ENCODE results near the gene GDA. TPM values are rescaled to one million over a fixed set of nuclear protein-coding genes. Genes with fewer than 3 reads are reported as not detected.

GDA gene
- total and polyA plus RNA-seq, 12 donors = 0.06 to 2.8 (median 0.61) TPM; not detected in 2

- intact Hi-C loops (cut with DNase I) = loop anchor here in 1 of 2 donors (5.0 kb wide), 1 partner anchor 58 kb away; no protein-coding TSS in a partner anchor
- 51 to 69% (median 64%) methylated on average over 8 of the region's 8 CpGs for WGBS, 4 donors
- DNase-seq = peak in 5 of 7 donors; percentile 36 to 62 (median 57)
- peaks cover 9 to 13% of the 10 kb centered on the region in 2 donors for H3K4me1 ChIP-seq (replicated peaks in 1 of 2)
- no peak overlapping the region for H3K4me3 ChIP-seq
- no peaks in the 10 kb centered on the region for H3K9me3 ChIP-seq (replicated peaks in 1 of 3)
- no peak overlapping the region for H3K27ac ChIP-seq
- H3K36me3 ChIP-seq (replicated peaks in 1 of 2) = no peaks in the 10 kb centered on the region
- TF ChIP-seq POLR2A (IDR thresholded peaks at IDR 0.05) (no peak), CTCF (IDR thresholded peaks at IDR 0.05) (no peak)
- no peaks in the 10 kb centered on the region for H3K27me3 ChIP-seq
Measured at GRCh38 chr9:72299017-72299603, 149.9 kb downstream of the GDA start.

GRCh38 chr9:72300873-72301272 lies 151.6 kb downstream of the GDA start:
- no peaks in the 10 kb centered on the region for H3K36me3 ChIP-seq (replicated peaks in 1 of 2)
- peaks cover 8 to 9% of the 10 kb centered on the region in 2 donors for H3K4me1 ChIP-seq (replicated peaks in 1 of 2)
- no peak overlapping the region for H3K4me3 ChIP-seq
- no peak for DNase-seq
- TF ChIP-seq CTCF (IDR thresholded peaks at IDR 0.05) (no peak), POLR2A (IDR thresholded peaks at IDR 0.05) (no peak)
- no peak overlapping the region for H3K27ac ChIP-seq
- no peaks in the 10 kb centered on the region for H3K9me3 ChIP-seq (replicated peaks in 1 of 3)
- intact Hi-C loops (cut with DNase I) = no loop called here
- 89 to 94% (median 92%) methylated on average over 4 of the region's 4 CpGs for WGBS, 4 donors
- H3K27me3 ChIP-seq = no peaks in the 10 kb centered on the region

Small RNA genes lying within 50 kb of the gene (small RNA-seq; reads per million reads assigned to genes)
- 0 to 0.12 reads per million in 2 donors for gene RNA5SP285

Other genes with a start within 250 kb of the GDA start
- gene ABHD17B, start 238.2 kb upstream of the GDA start, total RNA-seq = 10 to 100 TPM; 13.3 to 45.2 (median 18.5) TPM
- 10 to 100 TPM in 1 of 3 donors, 1 to 10 TPM in 2; 2.4 to 14.1 (median 2.9) TPM for gene ABHD17B, start 238.2 kb upstream of the GDA start, polyA plus RNA-seq
- 10 to 100 TPM in 6 of 9 donors, 1 to 10 TPM in 3; 8.1 to 18.8 (median 12.7) TPM for gene C9orf85, start 237.8 kb upstream of the GDA start, total RNA-seq
- gene C9orf85, start 237.8 kb upstream of the GDA start, polyA plus RNA-seq = 10 to 100 TPM in 1 of 3 donors, 1 to 10 TPM in 2; 4.7 to 17.1 (median 7.3) TPM
- gene C9orf57, start 88.8 kb upstream of the GDA start, total RNA-seq = not detected
- not detected for gene C9orf57, start 88.8 kb upstream of the GDA start, polyA plus RNA-seq
- gene ZFAND5, start 215.8 kb downstream of the GDA start, total RNA-seq = 100 to 1,000 TPM; 119 to 326 (median 168) TPM
- gene ZFAND5, start 215.8 kb downstream of the GDA start, polyA plus RNA-seq = 100 to 1,000 TPM; 140 to 246 (median 227) TPM